HEK293T (cell line): ENCODE results near the gene UCHL1.

ENCODE experiments used
- CTCF ChIA-PET: fragments of 350-600 bp; formaldehyde crosslinking; extraction: SDS; loops from one replicate; lab custom pipeline; 2021; ENCODE audit warnings: antibody characterized with exemption, inconsistent platforms; lab: Yijun Ruan, JAX
- POLR2A ChIA-PET: fragments of 350-600 bp; formaldehyde crosslinking; extraction: SDS; loops from one replicate; lab custom pipeline; 2020; ENCODE audit warnings: antibody characterized with exemption, inconsistent platforms; lab: Yijun Ruan, JAX
- DNase-seq: peaks from one replicate; pipeline ENCODE4 v3.0.0; 2012; ENCODE audit warnings: mixed read lengths; ENCODE audit errors: extremely low spot score
- ARNT ChIP-seq: fragments of 450-650 bp; IDR thresholded peaks from 2 replicates; pipeline ENCODE4 v1.6.1; 2017; ENCODE audit warnings: mild to moderate bottlenecking
- BHLHE40 ChIP-seq: fragments of 450-650 bp; IDR thresholded peaks from 2 replicates; pipeline ENCODE4 v1.6.1; 2016; ENCODE audit warnings: mild to moderate bottlenecking, moderate library complexity, borderline replicate concordance
- CTBP1 ChIP-seq: fragments of 450-650 bp; IDR thresholded peaks from 2 replicates; pipeline ENCODE4 v1.6.1; 2016; ENCODE audit warnings: borderline replicate concordance
- ELF4 ChIP-seq: fragments of 450-650 bp; IDR thresholded peaks from 2 replicates; pipeline ENCODE4 v1.6.1; 2017; ENCODE audit warnings: antibody characterized with exemption
- FOXA1 ChIP-seq: fragments of 450-650 bp; IDR thresholded peaks from 2 replicates; pipeline ENCODE4 v1.6.1; 2016; ENCODE audit warnings: mild to moderate bottlenecking
- FOXK2 ChIP-seq: fragments of 450-650 bp; IDR thresholded peaks from 2 replicates; pipeline ENCODE4 v1.6.1; 2016; ENCODE audit warnings: mild to moderate bottlenecking
- FOXM1 ChIP-seq: fragments of 450-650 bp; IDR thresholded peaks from 2 replicates; pipeline ENCODE4 v1.6.1; 2017; ENCODE audit warnings: mild to moderate bottlenecking, borderline replicate concordance
- HDGF ChIP-seq: fragments of 450-650 bp; IDR thresholded peaks from 2 replicates; pipeline ENCODE4 v1.6.1; 2017; ENCODE audit warnings: antibody characterized with exemption, borderline replicate concordance
- L3MBTL2 ChIP-seq: fragments of 450-650 bp; conservative IDR thresholded peaks from 2 replicates; pipeline ENCODE4 v1.6.1; 2016; ENCODE audit warnings: mild to moderate bottlenecking
- LEF1 ChIP-seq: fragments of 450-650 bp; IDR thresholded peaks from 2 replicates; pipeline ENCODE4 v1.6.1; 2017; ENCODE audit warnings: mild to moderate bottlenecking, borderline replicate concordance
- NFRKB ChIP-seq: fragments of 450-650 bp; IDR thresholded peaks from 2 replicates; pipeline ENCODE4 v1.6.1; 2016; ENCODE audit warnings: mild to moderate bottlenecking, moderate library complexity
- SP1 ChIP-seq: fragments of 450-650 bp; IDR thresholded peaks from 2 replicates; pipeline ENCODE4 v1.6.1; 2017
- SUZ12 ChIP-seq: fragments of 450-650 bp; IDR thresholded peaks from 2 replicates; pipeline ENCODE4 v1.6.1; 2016; ENCODE audit warnings: mild to moderate bottlenecking
- TARDBP ChIP-seq: fragments of 450-650 bp; IDR thresholded peaks from 2 replicates; pipeline ENCODE4 v1.6.1; 2016
- ZNF384 ChIP-seq: fragments of 450-650 bp; IDR thresholded peaks from 2 replicates; pipeline ENCODE4 v1.6.1; 2016
- TF ChIP-seq, protein P1 (sequence below): fragments of 450-650 bp; IDR thresholded peaks from 2 replicates; pipeline ENCODE4 v1.6.1; 2016

UCHL1 gene

DNA sequence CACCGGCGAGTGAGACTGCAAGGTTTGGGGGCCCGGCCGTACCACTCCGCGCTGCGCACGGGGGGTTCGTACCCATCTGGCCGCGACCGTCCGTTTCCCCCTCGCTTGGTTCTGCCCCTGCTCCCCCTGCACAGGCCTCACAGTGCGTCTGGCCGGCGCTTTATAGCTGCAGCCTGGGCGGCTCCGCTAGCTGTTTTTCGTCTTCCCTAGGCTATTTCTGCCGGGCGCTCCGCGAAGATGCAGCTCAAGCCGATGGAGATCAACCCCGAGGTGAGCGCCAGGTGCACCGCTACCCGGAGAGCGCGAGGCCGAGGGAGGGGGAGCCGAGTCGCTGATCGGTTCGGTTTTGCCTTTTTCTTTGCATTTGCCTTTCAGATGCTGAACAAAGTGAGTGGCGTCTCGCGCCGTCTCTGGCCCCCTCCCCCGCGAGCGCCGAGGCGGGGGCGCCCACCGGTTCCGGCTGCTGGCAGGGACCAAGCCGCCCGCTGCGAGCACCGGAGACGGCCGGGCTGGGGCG is at the start of gene UCHL1:
Gene UCHL1, plus strand, starts transcription at position 189 of the 517 bp plus-strand sequence. Its CDS starts 49 bp downstream, at position 238.
- ChIA-PET POLR2A (interaction anchor here (0.6 to 5.3 kb wide), 29 partner anchors 8 to 895 kb away, joined by 3 to 36 read pairs (median 5); partner anchors contain the start of gene APBB2), CTCF (interaction anchor here (0.9 kb wide), 1 partner anchor 24 kb away, joined by 3 read pairs; no protein-coding TSS in a partner anchor)
- DNase-seq = peak; percentile 79
- TF ChIP-seq, protein P1, sequence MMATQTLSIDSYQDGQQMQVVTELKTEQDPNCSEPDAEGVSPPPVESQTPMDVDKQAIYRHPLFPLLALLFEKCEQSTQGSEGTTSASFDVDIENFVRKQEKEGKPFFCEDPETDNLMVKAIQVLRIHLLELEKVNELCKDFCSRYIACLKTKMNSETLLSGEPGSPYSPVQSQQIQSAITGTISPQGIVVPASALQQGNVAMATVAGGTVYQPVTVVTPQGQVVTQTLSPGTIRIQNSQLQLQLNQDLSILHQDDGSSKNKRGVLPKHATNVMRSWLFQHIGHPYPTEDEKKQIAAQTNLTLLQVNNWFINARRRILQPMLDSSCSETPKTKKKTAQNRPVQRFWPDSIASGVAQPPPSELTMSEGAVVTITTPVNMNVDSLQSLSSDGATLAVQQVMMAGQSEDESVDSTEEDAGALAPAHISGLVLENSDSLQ = no peak
- TF ChIP-seq TARDBP (no peak), ELF4 (peak; percentile 36; the same call in 1 of the 2 replicates), SUZ12 (no peak), FOXK2 (no peak), SP1 (no peak), NFRKB (no peak), LEF1 (no peak), L3MBTL2 (no peak), BHLHE40 (peak; percentile 71; the same call in 1 of the 2 replicates), HDGF (no peak), CTBP1 (peak; percentile 24; the same call in 1 of the 2 replicates), ZNF384 (no peak), FOXM1 (0 out of 2 replicates have a peak, but pooled peaks have one; percentile 64), ARNT (no peak), FOXA1 (no peak)

DNA sequence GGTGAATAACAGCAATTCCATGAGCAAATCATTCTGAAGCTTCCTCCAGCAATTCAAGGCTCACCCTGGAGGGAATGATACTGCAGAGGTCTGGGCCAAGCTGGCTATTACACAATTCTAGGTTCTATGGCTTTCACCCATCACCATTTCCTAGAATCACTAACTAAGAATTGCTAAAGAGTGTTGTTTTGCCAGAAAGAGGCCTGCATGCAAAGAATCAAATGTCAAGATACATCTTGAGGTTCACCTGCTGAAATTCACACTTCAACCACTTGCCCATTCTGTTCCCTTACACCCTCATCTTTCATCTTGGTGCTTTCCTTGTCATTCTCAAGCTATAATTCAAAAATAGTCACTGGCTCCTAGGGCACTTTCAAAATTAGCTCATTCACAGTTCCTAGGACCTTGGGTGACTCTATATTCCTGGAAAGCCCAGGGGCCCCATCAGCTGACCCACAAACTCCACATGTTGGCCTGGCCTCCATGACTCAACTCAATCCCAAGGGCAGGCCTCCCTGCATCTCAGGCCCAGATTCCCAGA is 49.4 kb upstream of the UCHL1 start:
- CTCF ChIA-PET = no interaction called here
- POLR2A ChIA-PET = no interaction called here
- TF ChIP-seq LEF1 (no peak), HDGF (no peak), FOXM1 (no peak), ELF4 (no peak), SP1 (no peak), TARDBP (no peak), ARNT (no peak), FOXA1 (no peak), SUZ12 (no peak), FOXK2 (no peak), CTBP1 (no peak), ZNF384 (no peak), NFRKB (no peak), BHLHE40 (no peak), L3MBTL2 (no peak)
- TF ChIP-seq, protein P1 = no peak
- no peak for DNase-seq

DNA sequence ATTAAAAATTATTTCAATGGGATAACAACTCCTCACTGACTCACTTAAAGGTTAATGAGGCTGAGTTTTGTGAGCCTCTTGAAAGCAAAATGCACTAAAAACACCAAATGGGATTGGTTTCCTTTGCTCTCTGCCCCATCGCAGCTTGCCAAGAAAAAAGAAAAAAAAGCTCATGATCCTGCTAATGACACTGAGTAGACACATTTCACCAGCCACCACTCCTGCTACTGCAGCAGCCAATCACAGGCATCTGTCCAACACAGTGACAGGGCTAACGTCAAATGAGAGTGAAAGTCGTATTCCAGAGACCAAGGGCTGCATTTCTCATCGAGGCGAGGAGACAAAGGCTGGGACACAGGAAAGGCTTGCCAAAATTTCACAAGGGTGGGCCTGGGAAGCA is 47.5 kb upstream of the UCHL1 start:
- ChIA-PET POLR2A (no interaction called here), CTCF (interaction anchor here (1.1 kb wide), 1 partner anchor 233 kb away, joined by 3 read pairs; no protein-coding TSS in a partner anchor)

DNA sequence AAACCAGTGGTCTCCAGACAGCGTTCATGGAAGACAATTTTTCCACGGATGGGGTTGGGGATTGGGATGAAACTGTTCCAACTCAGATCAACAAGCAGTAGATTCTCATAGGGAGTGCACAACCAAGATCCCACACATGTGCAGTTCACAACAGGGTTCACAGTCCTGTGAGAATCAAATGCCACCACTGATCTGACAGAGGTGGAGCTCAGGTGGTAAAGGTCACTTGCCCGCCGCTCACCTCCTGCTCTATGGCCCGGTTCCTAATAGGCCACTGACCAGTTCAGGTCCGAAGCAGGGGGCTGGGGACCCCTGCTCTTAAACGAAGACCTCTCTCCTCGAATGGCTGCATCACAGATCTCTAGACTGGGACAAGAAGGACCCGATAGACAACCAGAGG is 46.8 kb upstream of the UCHL1 start:
- POLR2A ChIA-PET = no interaction called here
- TF ChIP-seq ARNT = no peak
- TF ChIP-seq SUZ12 = no peak
- TF ChIP-seq FOXM1 = no peak
- TF ChIP-seq SP1 = no peak
- no peak for TF ChIP-seq L3MBTL2
- CTCF ChIA-PET = no interaction called here
- no peak for DNase-seq

More for the DNA sequence above, 47.5 kb upstream of the UCHL1 start:
- TF ChIP-seq, protein P1 = peak; percentile 97
- no peak for TF ChIP-seq LEF1
- DNase-seq = peak; percentile 30

DNA sequence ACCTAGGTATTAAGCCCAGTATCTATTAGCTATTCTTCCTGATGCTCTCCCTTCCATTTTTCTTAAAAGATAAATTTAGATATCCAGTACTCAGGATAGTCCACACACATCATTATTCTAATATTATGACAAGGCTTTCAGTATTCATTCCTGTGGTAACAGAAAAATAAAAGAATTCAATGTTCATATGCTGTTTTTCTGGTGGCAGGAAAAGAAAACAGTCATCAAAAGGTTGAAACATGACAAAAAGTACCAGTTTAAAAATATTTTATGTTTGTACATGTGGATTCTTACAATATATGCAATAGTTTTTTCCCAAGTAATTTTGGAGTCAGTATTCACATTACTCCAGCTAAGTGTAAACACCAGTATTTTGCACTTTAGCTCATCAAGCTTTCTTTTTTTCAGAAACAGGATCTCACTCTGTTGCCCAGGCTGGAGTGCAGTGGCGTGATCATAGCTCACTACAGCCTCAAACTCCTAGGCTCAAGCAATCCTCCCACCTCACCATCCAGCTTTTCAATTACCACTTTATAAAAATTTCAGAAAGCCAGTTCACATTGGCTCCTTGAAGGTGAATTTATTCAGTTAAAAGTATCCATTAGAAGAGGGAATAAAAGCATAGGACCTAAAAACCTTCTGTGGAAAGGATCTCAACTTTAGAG is 44.6 kb upstream of the UCHL1 start:
- no peak for DNase-seq
- POLR2A ChIA-PET = interaction anchor here (1.5 kb wide), 1 partner anchor 45 kb away, joined by 5 read pairs; the partner anchor contains the start of gene UCHL1
- TF ChIP-seq, protein P1 = no peak
- TF ChIP-seq NFRKB (no peak), L3MBTL2 (no peak), BHLHE40 (no peak), TARDBP (no peak), SUZ12 (no peak), LEF1 (no peak), ELF4 (no peak), ZNF384 (no peak), HDGF (no peak), FOXA1 (no peak), FOXK2 (no peak), ARNT (no peak)
- CTCF ChIA-PET = interaction anchor here (0.7 to 1.2 kb wide), 8 partner anchors 56 to 236 kb away, joined by 3 to 7 read pairs (median 3); no protein-coding TSS in a partner anchor
